Measurements from ENCODE around the gene MYOZ3.

- no peak for TF ChIP-seq NR2F2 (IDR thresholded peaks at IDR 0.05)
- no peak for TF ChIP-seq MAX (IDR thresholded peaks at IDR 0.05)
- TF ChIP-seq CTCF (IDR thresholded peaks at IDR 0.05; ENCODE audit: low read depth, low read length, missing input control), result peak; percentile 64
- no peak for TF ChIP-seq ATF3 (IDR thresholded peaks at IDR 0.05)
- TF ChIP-seq REST (IDR thresholded peaks at IDR 0.05), result no peak
- peak; percentile 64 to 75 for TF ChIP-seq RAD21 (IDR thresholded peaks at IDR 0.05)
- TF ChIP-seq ZBTB33 (IDR thresholded peaks at IDR 0.05), result no peak
- TF ChIP-seq GABPA (IDR thresholded peaks at IDR 0.05 in 1 of 2, conservative IDR thresholded peaks at IDR 0.05 in 1 of 2), result no peak
- no peak for TF ChIP-seq TAF1 (conservative IDR thresholded peaks at IDR 0.05)
- TF ChIP-seq SP1 (IDR thresholded peaks at IDR 0.05), result no peak
- no peak for TF ChIP-seq EGR1 (IDR thresholded peaks at IDR 0.05; ENCODE audit: low read depth in 2 of 2)
These were observed 4.6 kb upstream of the MYOZ3 start for GRCh38 chr5:150656191-150657132.

All from liver (tissue), 3 donors.